Tibial artery (tissue), 4 donors: ENCODE data around the gene ST3GAL5.

ENCODE experiments used
- DNase-seq, 2 donors: peaks; one replicate each; pipeline ENCODE4 v3.0.0-alpha.2; 2019
- H3K27ac ChIP-seq, 2 donors: fragments of 200-600 bp; sonication (generic) in 1 of 2; 1 replicate in 1 of 2; 2 replicates in 1 of 2; pipeline ENCODE4 v1.5.1; 2018 to 2019; ENCODE audit warnings: mild to moderate bottlenecking in 1 of 2
- H3K27me3 ChIP-seq, 2 donors: fragments of 200-600 bp; sonication (generic) in 1 of 2; one replicate each; pipeline versions ENCODE4 v1.5.1 to v1.6.0; 2016 to 2019
- H3K36me3 ChIP-seq, 3 donors: fragments of 200-600 bp; sonication (generic) in 2 of 3; one replicate each; pipeline ENCODE4 v1.5.1; 2016 to 2019; ENCODE audit warnings: mild to moderate bottlenecking in 2 of 3
- H3K4me1 ChIP-seq, 4 donors: fragments of 200-600 bp; sonication (generic) in 2 of 4; 1 replicate in 3 of 4; 2 replicates in 1 of 4; pipeline ENCODE4 v1.5.1; 2016 to 2019
- H3K4me3 ChIP-seq, 2 donors: fragments of 200-600 bp; sonication (generic) in 1 of 2; 1 replicate in 1 of 2; 2 replicates in 1 of 2; pipeline ENCODE4 v1.5.1; 2018 to 2019; ENCODE audit warnings: mild to moderate bottlenecking in 2 of 2
- H3K9me3 ChIP-seq, 3 donors: fragments of 200-600 bp; sonication (generic) in 1 of 3; one replicate each; pipeline ENCODE4 v1.5.1; 2016 to 2019
- intact Hi-C: fragments of 100-400 bp; cut with DNase I; formaldehyde crosslinking; loops from one replicate; pipeline ENCODE4 v1.15.0; 2023; ENCODE audit warnings: low total_unique reads
- TF ChIP-seq, protein P1 (sequence below), 2 experiments: fragments of 200-600 bp in 1 of 2; fragments of 450-650 bp in 1 of 2; IDR thresholded peaks; one replicate each; pipeline ENCODE4 v1.5.1; 2017 to 2019; ENCODE audit warnings: antibody characterized with exemption in 2 of 2, mild to moderate bottlenecking in 1 of 2, moderate library complexity in 1 of 2

The ST3GAL5 gene

DNA sequence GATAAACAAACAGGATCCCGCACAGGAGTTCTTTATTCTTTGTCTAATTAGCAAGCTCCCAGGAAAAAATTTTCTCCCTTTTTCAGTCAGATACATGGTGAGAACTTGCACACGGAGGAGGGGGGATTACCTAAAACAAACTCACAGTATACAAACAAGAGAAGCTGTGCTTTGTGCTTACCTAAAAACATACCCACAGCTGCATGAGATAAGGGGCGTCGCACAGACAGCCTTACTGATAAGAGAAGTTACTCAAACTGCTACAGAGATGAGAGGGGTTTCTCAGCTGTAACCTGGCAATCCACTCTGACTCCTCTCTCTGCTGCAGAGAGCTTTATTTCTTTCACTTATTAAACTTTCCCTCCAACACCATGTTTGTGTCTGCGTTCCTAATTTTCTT is 32.9 kb upstream of the ST3GAL5 start:
- no peaks in the 10 kb centered on the region for H3K9me3 ChIP-seq
- H3K27ac ChIP-seq, result no peak overlapping the region
- H3K4me1 ChIP-seq, result peaks cover 0 to 9% (median 0%) of the 10 kb centered on the region in 4 donors
- intact Hi-C loops, result no loop called here
- H3K36me3 ChIP-seq, result no peaks in the 10 kb centered on the region
- no peaks in the 10 kb centered on the region for H3K27me3 ChIP-seq
- TF ChIP-seq, protein P1, sequence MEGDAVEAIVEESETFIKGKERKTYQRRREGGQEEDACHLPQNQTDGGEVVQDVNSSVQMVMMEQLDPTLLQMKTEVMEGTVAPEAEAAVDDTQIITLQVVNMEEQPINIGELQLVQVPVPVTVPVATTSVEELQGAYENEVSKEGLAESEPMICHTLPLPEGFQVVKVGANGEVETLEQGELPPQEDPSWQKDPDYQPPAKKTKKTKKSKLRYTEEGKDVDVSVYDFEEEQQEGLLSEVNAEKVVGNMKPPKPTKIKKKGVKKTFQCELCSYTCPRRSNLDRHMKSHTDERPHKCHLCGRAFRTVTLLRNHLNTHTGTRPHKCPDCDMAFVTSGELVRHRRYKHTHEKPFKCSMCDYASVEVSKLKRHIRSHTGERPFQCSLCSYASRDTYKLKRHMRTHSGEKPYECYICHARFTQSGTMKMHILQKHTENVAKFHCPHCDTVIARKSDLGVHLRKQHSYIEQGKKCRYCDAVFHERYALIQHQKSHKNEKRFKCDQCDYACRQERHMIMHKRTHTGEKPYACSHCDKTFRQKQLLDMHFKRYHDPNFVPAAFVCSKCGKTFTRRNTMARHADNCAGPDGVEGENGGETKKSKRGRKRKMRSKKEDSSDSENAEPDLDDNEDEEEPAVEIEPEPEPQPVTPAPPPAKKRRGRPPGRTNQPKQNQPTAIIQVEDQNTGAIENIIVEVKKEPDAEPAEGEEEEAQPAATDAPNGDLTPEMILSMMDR (IDR thresholded peaks at IDR 0.05), result no peak
- DNase-seq, result no peak
- H3K4me3 ChIP-seq, result no peak overlapping the region

DNA sequence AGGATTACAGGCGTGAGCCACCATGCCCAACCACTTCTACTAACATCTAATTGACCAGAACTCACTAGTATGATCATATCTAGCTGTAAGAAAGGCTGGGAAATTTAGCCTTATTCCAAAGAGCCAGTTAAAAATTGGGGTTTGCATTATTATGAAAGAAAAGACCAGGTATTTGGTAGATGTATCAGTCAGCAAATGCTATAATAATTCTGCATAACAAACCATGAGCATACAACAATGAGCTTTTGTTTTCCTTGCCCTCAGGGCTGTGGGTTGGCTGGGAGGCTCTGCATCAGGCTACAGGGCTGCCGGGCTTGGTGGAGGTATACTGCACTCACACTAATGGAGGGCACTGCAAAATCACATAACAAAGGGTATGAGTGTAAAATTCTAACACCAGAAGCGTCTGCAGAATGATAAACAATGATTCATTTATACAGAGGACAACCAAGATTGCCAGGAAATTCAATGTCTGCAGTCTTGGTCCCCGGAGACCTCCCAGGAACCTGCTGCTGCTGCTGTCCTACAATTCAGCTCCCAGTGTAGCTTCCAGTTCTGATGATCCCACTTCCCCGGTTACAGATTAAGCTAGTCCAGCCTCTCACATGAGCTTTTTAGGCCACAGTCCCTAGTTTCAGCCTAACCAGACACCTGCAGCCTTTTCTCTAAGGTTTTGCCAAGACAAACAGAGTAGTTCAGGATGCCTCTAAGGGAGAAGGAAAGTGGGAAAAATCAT is 32.2 kb upstream of the ST3GAL5 start:
- H3K27ac ChIP-seq, result no peak overlapping the region
- H3K9me3 ChIP-seq, result no peaks in the 10 kb centered on the region
- no peak for DNase-seq
- intact Hi-C loops, result no loop called here
- peaks cover 0 to 9% (median 0%) of the 10 kb centered on the region in 4 donors for H3K4me1 ChIP-seq
- no peaks in the 10 kb centered on the region for H3K36me3 ChIP-seq
- H3K4me3 ChIP-seq, result no peak overlapping the region
- no peaks in the 10 kb centered on the region for H3K27me3 ChIP-seq
- TF ChIP-seq, protein P1 (IDR thresholded peaks at IDR 0.05), result no peak

- H3K9me3 ChIP-seq, result no peaks in the 10 kb centered on the region
- intact Hi-C loops, result no loop called here
- H3K4me1 ChIP-seq, result no peaks in the 10 kb centered on the region
- no peaks in the 10 kb centered on the region for H3K36me3 ChIP-seq
- TF ChIP-seq, protein P1 (IDR thresholded peaks at IDR 0.05), result no peak
- no peak overlapping the region for H3K27ac ChIP-seq
- no peak overlapping the region for H3K4me3 ChIP-seq
- no peak for DNase-seq
- H3K27me3 ChIP-seq, result no peaks in the 10 kb centered on the region
These were observed 29.4 kb upstream of the ST3GAL5 start for GRCh38 chr2:85917887-85918795.

GRCh38 chr2:85915606-85916303 is 27.0 kb upstream of the ST3GAL5 start:
- Histone ChIP-seq H3K27ac (no peak overlapping the region), H3K4me1 (peaks cover 0 to 5% (median 0%) of the 10 kb centered on the region in 4 donors), H3K4me3 (no peak overlapping the region), H3K36me3 (no peaks in the 10 kb centered on the region), H3K27me3 (no peaks in the 10 kb centered on the region), H3K9me3 (no peaks in the 10 kb centered on the region)
- intact Hi-C loops, result no loop called here
- TF ChIP-seq, protein P1 (IDR thresholded peaks at IDR 0.05), result no peak
- no peak for DNase-seq

DNA sequence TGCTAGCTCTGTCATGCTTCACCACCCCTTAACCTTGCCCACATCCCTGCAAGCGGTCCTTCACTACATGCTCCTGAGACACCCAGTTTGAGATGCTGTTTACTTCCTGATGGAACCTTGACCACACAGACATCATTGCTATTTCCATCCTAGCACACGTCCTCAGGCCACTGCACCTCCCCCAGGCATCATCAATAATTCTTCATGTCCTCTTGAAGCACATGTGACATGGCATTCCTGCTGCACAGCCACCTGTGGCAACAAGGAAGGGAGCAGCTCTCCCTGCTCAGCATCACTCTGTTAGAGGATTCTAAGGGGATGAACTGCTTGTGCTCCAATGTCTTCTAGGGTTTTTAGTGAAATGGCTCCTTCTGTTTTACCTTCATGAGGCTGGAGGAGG is 26.1 kb upstream of the ST3GAL5 start:
- TF ChIP-seq, protein P1 (IDR thresholded peaks at IDR 0.05), result no peak
- H3K27ac ChIP-seq, result no peak overlapping the region
- intact Hi-C loops, result no loop called here
- no peak overlapping the region for H3K4me3 ChIP-seq
- H3K36me3 ChIP-seq, result no peaks in the 10 kb centered on the region
- H3K9me3 ChIP-seq, result no peaks in the 10 kb centered on the region
- H3K27me3 ChIP-seq, result no peaks in the 10 kb centered on the region
- peaks cover 0 to 5% (median 0%) of the 10 kb centered on the region in 4 donors for H3K4me1 ChIP-seq
- DNase-seq, result no peak
